Keratinocyte (primary cell): ENCODE results near the gene RGS1. TPM values are rescaled to one million over a fixed set of nuclear protein-coding genes. Genes with fewer than 3 reads are reported as not detected.

Experiments
- DNase-seq: peaks from one replicate; pipeline ENCODE4 v3.0.0-alpha.2; 2011; ENCODE audit warnings: low read depth, missing footprints, low spot score
- FAIRE-seq: peaks from 2 replicates; lab custom pipeline; 2011; peaks lifted over from hg19 to GRCh38; lab: Jason Lieb, UNC
- H2AFZ ChIP-seq: 2 replicates; pipeline ENCODE4 v1.6.0; 2012; ENCODE audit warnings: low read length, control low read depth, inconsistent platforms; ENCODE audit not compliant: control insufficient read depth
- H3K27ac ChIP-seq: 2 replicates; pipeline ENCODE4 v1.5.1; 2011; ENCODE audit warnings: low read length; ENCODE audit not compliant: control insufficient read depth, insufficient read depth
- H3K27me3 ChIP-seq: 3 replicates; pipeline ENCODE4 v1.6.0; 2011; ENCODE audit warnings: low read length; ENCODE audit not compliant: control insufficient read depth, insufficient read depth; ENCODE audit errors: extremely low read depth
- H3K36me3 ChIP-seq, 2 experiments: 2 replicates in 1 of 2; 3 replicates in 1 of 2; pipeline ENCODE4 v1.5.1; 2011; ENCODE audit warnings: low read length in 2 of 2, mild to moderate bottlenecking in 1 of 2; ENCODE audit not compliant: control insufficient read depth in 2 of 2, insufficient read depth in 2 of 2; ENCODE audit errors: extremely low read depth in 1 of 2
- H3K4me1 ChIP-seq: 3 replicates; pipeline ENCODE4 v1.5.1; 2011; ENCODE audit warnings: low read length; ENCODE audit not compliant: control insufficient read depth, insufficient read depth; ENCODE audit errors: extremely low read depth
- H3K4me2 ChIP-seq: 3 replicates; pipeline ENCODE4 v1.6.0; 2011; ENCODE audit warnings: low read depth, low read length; ENCODE audit not compliant: control insufficient read depth, insufficient read depth; ENCODE audit errors: extremely low read depth
- H3K4me3 ChIP-seq, 3 experiments: fragments of 200-600 bp in 1 of 3; sonication (generic) in 1 of 3; 2 replicates in 2 of 3; 3 replicates in 1 of 3; pipeline ENCODE4 v1.5.1; 2011 to 2016; ENCODE audit warnings: low read length in 3 of 3, mild to moderate bottlenecking in 3 of 3, control low read depth in 2 of 3, inconsistent platforms in 1 of 3, low read depth in 1 of 3, mixed read lengths in 1 of 3, mixed run types in 1 of 3, moderate library complexity in 1 of 3; ENCODE audit not compliant: control insufficient read depth in 2 of 3, insufficient read depth in 2 of 3; ENCODE audit errors: extremely low read depth in 1 of 3
- H3K79me2 ChIP-seq: 2 replicates; pipeline ENCODE4 v1.6.0; 2012; ENCODE audit warnings: low read length; ENCODE audit not compliant: control insufficient read depth, insufficient read depth
- H3K9ac ChIP-seq: 3 replicates; pipeline ENCODE4 v1.6.0; 2011; ENCODE audit warnings: low read length; ENCODE audit not compliant: control insufficient read depth, insufficient read depth; ENCODE audit errors: extremely low read depth
- H3K9me1 ChIP-seq: 3 replicates; pipeline ENCODE4 v1.6.0; 2011; ENCODE audit warnings: low read length; ENCODE audit not compliant: control insufficient read depth, insufficient read depth; ENCODE audit errors: extremely low read depth
- H3K9me3 ChIP-seq: 2 replicates; pipeline ENCODE4 v1.5.1; 2012; ENCODE audit warnings: low read depth, low read length; ENCODE audit not compliant: control insufficient read depth
- H4K20me1 ChIP-seq: 3 replicates; pipeline ENCODE4 v1.6.0; 2011; ENCODE audit warnings: low read length; ENCODE audit not compliant: control insufficient read depth, insufficient read depth; ENCODE audit errors: extremely low read depth
- CTCF ChIP-seq, 3 experiments: IDR thresholded peaks in 1 of 3; conservative IDR thresholded peaks in 1 of 3; optimal IDR thresholded peaks in 1 of 3; 2 replicates in 2 of 3; 3 replicates in 1 of 3; pipeline versions ENCODE3 to v1.5.1; 2011; ENCODE audit warnings: low read length in 3 of 3, mild to moderate bottlenecking in 3 of 3, moderate library complexity in 2 of 3, control low read depth in 1 of 3, inconsistent platforms in 1 of 3; ENCODE audit not compliant: insufficient read depth in 2 of 3; ENCODE audit errors: extremely low read depth in 1 of 3
- EZH2 ChIP-seq: IDR thresholded peaks from one replicate; pipeline ENCODE4 v1.6.1; 2012; ENCODE audit warnings: inconsistent platforms, mild to moderate bottlenecking, low read length, moderate library complexity
- dilution Hi-C: fragments of 300-500 bp; cut with MboI; formaldehyde crosslinking; loops from one replicate; pipeline ENCODE4 v1.7.0; 2020; ENCODE audit warnings: low sequenced_read_pairs; ENCODE audit not compliant: extremely low pct_ligation_motif_present
- polyA plus RNA-seq, 5 experiments: library from polyadenylated mRNA; depleted of rRNA in 3 of 5; stranded (reverse) in 3 of 5; stranded (forward) in 1 of 5; unstranded in 1 of 5; fragments of >200 nt; gene quantifications; 1 replicate in 1 of 5; 2 replicates in 3 of 5; 3 replicates in 1 of 5; pipeline versions ENCODE4 v1.2.1 to v1.2.3, GENCODE V29; 2011 to 2012; ENCODE audit warnings: missing spikeins in 2 of 5, low read depth in 1 of 5, low replicate concordance in 1 of 5

RGS1 gene
- polyA plus RNA-seq, 1 donor (not counting 4 experiments of a cell fraction or from before 2014, with no cell fraction given): 0.05 TPM

- no peak for FAIRE-seq
These were observed 32.1 kb upstream of the RGS1 start for GRCh38 chr1:192543445-192543844.

GRCh38 chr1:192545896-192546521 is 29.6 kb upstream of the RGS1 start:
- Histone ChIP-seq H3K9me3 (no peaks in the 10 kb centered on the region), H3K36me3 (no peaks in the 10 kb centered on the region), H3K79me2 (no peaks in the 10 kb centered on the region), H3K27me3 (no peaks in the 10 kb centered on the region), H3K9me1 (no peaks in the 10 kb centered on the region), H2AFZ (no peak overlapping the region), H3K9ac (no peak overlapping the region), H3K27ac (no peak overlapping the region), H3K4me2 (no peak overlapping the region), H3K4me3 (no peak overlapping the region), H3K4me1 (peaks cover 14% of the 10 kb centered on the region), H4K20me1 (no peaks in the 10 kb centered on the region)
- DNase-seq (no peak), FAIRE-seq (no peak)
- TF ChIP-seq CTCF (optimal IDR thresholded peaks at IDR 0.05 in 1 of 3, IDR thresholded peaks at IDR 0.05 in 1 of 3, conservative IDR thresholded peaks at IDR 0.05 in 1 of 3; ENCODE audit: extremely low read depth in 1 of 3, insufficient read depth in 2 of 3, low read length in 3 of 3) (peak in 1 of 3 experiments; percentile 22), EZH2 (no peak)
- dilution Hi-C loops: no loop called here

More at GRCh38 chr1:192543445-192543844, 32.1 kb upstream of the RGS1 start:
- TF ChIP-seq EZH2 (no peak), CTCF (optimal IDR thresholded peaks at IDR 0.05 in 1 of 3, IDR thresholded peaks at IDR 0.05 in 1 of 3, conservative IDR thresholded peaks at IDR 0.05 in 1 of 3; ENCODE audit: extremely low read depth in 1 of 3, insufficient read depth in 2 of 3, low read length in 3 of 3) (no peak)
- Histone ChIP-seq H3K4me2 (no peak overlapping the region), H3K9me1 (no peaks in the 10 kb centered on the region), H3K9ac (no peak overlapping the region), H2AFZ (no peak overlapping the region), H3K79me2 (no peaks in the 10 kb centered on the region), H4K20me1 (no peaks in the 10 kb centered on the region), H3K9me3 (no peaks in the 10 kb centered on the region), H3K4me1 (peaks cover 16% of the 10 kb centered on the region), H3K36me3 (no peaks in the 10 kb centered on the region), H3K4me3 (no peak overlapping the region), H3K27ac (no peak overlapping the region), H3K27me3 (no peaks in the 10 kb centered on the region)
- no peak for DNase-seq
- dilution Hi-C loops: no loop called here
